Measurements from ENCODE around the gene FGF8. TPM values are rescaled to one million over a fixed set of nuclear protein-coding genes. Genes with fewer than 3 reads are reported as not detected.

FGF8 gene
- total and polyA plus RNA-seq, 2 donors (not counting 3 experiments of a cell fraction or from before 2014, with no cell fraction given): 0.44 TPM; not detected in 1

DNA sequence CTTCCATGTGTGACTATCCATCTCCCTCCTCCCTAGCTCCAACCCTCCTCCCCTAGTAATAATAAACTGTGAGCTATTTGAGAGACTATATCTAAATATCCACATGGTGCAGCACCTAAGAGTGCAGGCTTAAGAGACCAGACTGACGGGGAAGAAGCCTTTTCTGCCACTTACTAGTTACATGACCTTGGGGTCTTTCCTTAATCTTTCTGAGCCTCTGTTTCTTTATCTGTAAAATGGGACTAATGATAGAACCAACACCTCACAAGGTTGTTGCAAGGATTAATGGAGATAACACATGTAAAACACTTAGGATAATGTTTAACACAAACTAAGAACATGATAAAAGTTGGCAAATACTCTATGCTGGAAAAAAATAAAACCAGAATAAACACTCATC lies 43.8 kb downstream of the FGF8 start:
- DNase-seq (ENCODE audit: low read depth, low spot score) (no peak), FAIRE-seq (no peak)
- POLR2A ChIA-PET: no interaction called here
- CTCF ChIA-PET: no interaction called here
- H3K9me1 ChIP-seq (replicated peaks; ENCODE audit: control insufficient read depth, extremely low read depth, insufficient read depth, low read length): no peaks in the 10 kb centered on the region
- no peaks in the 10 kb centered on the region for H3K9me3 ChIP-seq (replicated peaks; ENCODE audit: control insufficient read depth, insufficient read depth, low read length)
- H3K9ac ChIP-seq (replicated peaks; ENCODE audit: extremely low read depth, insufficient read depth, low read length): no peak overlapping the region
- H3K27ac ChIP-seq (ENCODE audit: insufficient read depth, low read depth, low read length): no peak overlapping the region
- dilution Hi-C loops (cut with MboI; ENCODE audit: extremely low pct_ligation_motif_present, low sequenced_read_pairs): no loop called here
- H3K4me1 ChIP-seq (ENCODE audit: control insufficient read depth, extremely low read depth, insufficient read depth, low read length): no peaks in the 10 kb centered on the region
- H3K36me3 ChIP-seq (ENCODE audit: control insufficient read depth in 2 of 2, extremely low read depth in 1 of 2, insufficient read depth in 2 of 2, low read length in 2 of 2): no peaks in the 10 kb centered on the region
- H3K79me2 ChIP-seq (ENCODE audit: control insufficient read depth, insufficient read depth, low read length): no peaks in the 10 kb centered on the region
- H4K20me1 ChIP-seq (replicated peaks; ENCODE audit: control insufficient read depth, extremely low read depth, insufficient read depth, low read length): no peaks in the 10 kb centered on the region
- BruUV-seq (replicated peaks): no TSS peak
- peaks cover 4 to 13% of the 10 kb centered on the region in 2 experiments for H3K27me3 ChIP-seq (ENCODE audit: control insufficient read depth in 2 of 2, insufficient read depth in 2 of 2, low read length in 2 of 2)
- H3K4me3 ChIP-seq (replicated peaks in 1 of 3; ENCODE audit: insufficient read depth in 1 of 3, low read depth in 1 of 3, low read length in 3 of 3): no peak overlapping the region
- intact Hi-C loops (cut with micrococcal nuclease): no loop called here
- no peak overlapping the region for H3K4me2 ChIP-seq (ENCODE audit: insufficient read depth, low read length)
- no peak for TF ChIP-seq POLR2AphosphoS5 (IDR thresholded peaks at IDR 0.05; ENCODE audit: insufficient read depth, low read depth, low read length)
- no peak for TF ChIP-seq JUN (IDR thresholded peaks at IDR 0.05; ENCODE audit: borderline replicate concordance, insufficient read depth, insufficient read length, low read depth)
- TF ChIP-seq MAX (IDR thresholded peaks at IDR 0.05; ENCODE audit: insufficient read depth, insufficient read length): no peak
- TF ChIP-seq POLR2A (IDR thresholded peaks at IDR 0.05; ENCODE audit: low read depth, low read length): no peak
- TF ChIP-seq FOS (IDR thresholded peaks at IDR 0.05; ENCODE audit: borderline replicate concordance, insufficient read depth, low read length): no peak
- no peak for TF ChIP-seq MYC (IDR thresholded peaks at IDR 0.05; ENCODE audit: low read depth, low read length)
- TF ChIP-seq, protein P1, sequence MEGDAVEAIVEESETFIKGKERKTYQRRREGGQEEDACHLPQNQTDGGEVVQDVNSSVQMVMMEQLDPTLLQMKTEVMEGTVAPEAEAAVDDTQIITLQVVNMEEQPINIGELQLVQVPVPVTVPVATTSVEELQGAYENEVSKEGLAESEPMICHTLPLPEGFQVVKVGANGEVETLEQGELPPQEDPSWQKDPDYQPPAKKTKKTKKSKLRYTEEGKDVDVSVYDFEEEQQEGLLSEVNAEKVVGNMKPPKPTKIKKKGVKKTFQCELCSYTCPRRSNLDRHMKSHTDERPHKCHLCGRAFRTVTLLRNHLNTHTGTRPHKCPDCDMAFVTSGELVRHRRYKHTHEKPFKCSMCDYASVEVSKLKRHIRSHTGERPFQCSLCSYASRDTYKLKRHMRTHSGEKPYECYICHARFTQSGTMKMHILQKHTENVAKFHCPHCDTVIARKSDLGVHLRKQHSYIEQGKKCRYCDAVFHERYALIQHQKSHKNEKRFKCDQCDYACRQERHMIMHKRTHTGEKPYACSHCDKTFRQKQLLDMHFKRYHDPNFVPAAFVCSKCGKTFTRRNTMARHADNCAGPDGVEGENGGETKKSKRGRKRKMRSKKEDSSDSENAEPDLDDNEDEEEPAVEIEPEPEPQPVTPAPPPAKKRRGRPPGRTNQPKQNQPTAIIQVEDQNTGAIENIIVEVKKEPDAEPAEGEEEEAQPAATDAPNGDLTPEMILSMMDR (IDR thresholded peaks at IDR 0.05; ENCODE audit: extremely low read depth in 1 of 2, insufficient read depth in 1 of 2, low read depth in 1 of 2, low read length in 2 of 2): no peak
- TF ChIP-seq EZH2 (IDR thresholded peaks at IDR 0.05; ENCODE audit: borderline replicate concordance, low read depth, low read length, severe bottlenecking): no peak
- TF ChIP-seq GATA2 (IDR thresholded peaks at IDR 0.05; ENCODE audit: insufficient read depth, insufficient read length, low read depth, low read length): no peak
- no peak overlapping the region for H2AFZ ChIP-seq (ENCODE audit: low read depth, low read length)

Data from endothelial cell of umbilical vein (primary cell).